GM12878 (cell line): Measurements from ENCODE around the gene GTF3C1.

ENCODE experiments used
- EGR1 ChIP-seq, 2 experiments: IDR thresholded peaks; 1 replicate in 1 of 2; 2 replicates in 1 of 2; pipeline ENCODE4 v1.6.1; 2011 to 2012; ENCODE audit warnings: low read depth in 2 of 2, low read length in 2 of 2, borderline replicate concordance in 1 of 2, mild to moderate bottlenecking in 1 of 2, moderate library complexity in 1 of 2
- EP300 ChIP-seq, 2 experiments: fragments of 150-350 bp in 1 of 2; IDR thresholded peaks; 2 replicates each; pipeline ENCODE4 v1.6.1; 2011 to 2012; ENCODE audit warnings: low read depth in 2 of 2, low read length in 2 of 2, borderline replicate concordance in 1 of 2, improper control_type of control experiment in 1 of 2, inconsistent platforms in 1 of 2; ENCODE audit not compliant: control insufficient read depth in 1 of 2
- GATAD2B ChIP-seq: fragments of 450-650 bp; conservative IDR thresholded peaks from 2 replicates; pipeline ENCODE4 v1.6.1; 2017; ENCODE audit warnings: low read depth, mild to moderate bottlenecking, moderate library complexity
- MEF2A ChIP-seq: IDR thresholded peaks from 2 replicates; pipeline ENCODE4 v1.6.1; 2011; ENCODE audit warnings: low read depth, mild to moderate bottlenecking, low read length, moderate library complexity; ENCODE audit not compliant: insufficient read depth
- NR2C1 ChIP-seq: fragments of 450-650 bp; IDR thresholded peaks from 2 replicates; pipeline ENCODE4 v1.6.1; 2017; ENCODE audit warnings: antibody characterized with exemption, mild to moderate bottlenecking, moderate library complexity
- POLR2A ChIP-seq: IDR thresholded peaks from 2 replicates; pipeline ENCODE4 v1.6.1; 2011; ENCODE audit warnings: low read depth, mild to moderate bottlenecking, low read length
- RAD51 ChIP-seq: fragments of 450-650 bp; IDR thresholded peaks from 2 replicates; pipeline ENCODE4 v1.6.1; 2016; ENCODE audit warnings: moderate library complexity, mild to moderate bottlenecking, inconsistent platforms
- SRF ChIP-seq, 2 experiments: IDR thresholded peaks; 2 replicates each; pipeline ENCODE4 v1.6.1; 2011; ENCODE audit warnings: low read depth in 2 of 2, low read length in 2 of 2, mild to moderate bottlenecking in 1 of 2, moderate library complexity in 1 of 2
- YY1 ChIP-seq: IDR thresholded peaks from 2 replicates; pipeline ENCODE4 v1.6.1; 2011; ENCODE audit warnings: low read depth, mild to moderate bottlenecking, low read length
- TF ChIP-seq, protein P1 (sequence below), 3 experiments: IDR thresholded peaks in 2 of 3; conservative IDR thresholded peaks in 1 of 3; 2 replicates each; pipeline ENCODE4 v1.5.1; 2011; ENCODE audit warnings: low read depth in 3 of 3, low read length in 3 of 3, mild to moderate bottlenecking in 3 of 3, control low read depth in 2 of 3, moderate library complexity in 2 of 3, inconsistent platforms in 1 of 3, mixed read lengths in 1 of 3; ENCODE audit not compliant: control insufficient read depth in 2 of 3, insufficient read depth in 1 of 3; ENCODE audit errors: extremely low read depth in 1 of 3

DNA sequence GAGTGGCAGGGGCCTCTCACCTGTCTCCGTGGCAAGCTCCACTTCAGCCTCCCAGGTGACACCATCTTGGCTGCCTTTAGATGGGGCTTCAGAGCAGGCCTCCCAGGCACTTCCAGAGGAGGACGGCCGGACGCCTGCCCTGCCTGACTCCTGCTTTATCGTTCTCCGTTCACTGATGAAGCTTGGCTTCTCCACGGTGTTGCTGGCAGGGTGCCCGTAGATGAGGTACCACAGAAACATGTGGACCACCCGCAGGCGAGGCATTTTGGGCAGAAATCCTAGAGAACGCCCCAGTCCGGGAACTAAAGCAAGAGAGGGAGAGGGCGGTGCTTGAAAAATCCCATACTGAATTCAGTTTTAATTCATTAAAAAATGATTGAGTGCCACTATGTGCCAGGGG is 54.5 kb downstream of the GTF3C1 start:
- TF ChIP-seq YY1 (no peak), MEF2A (no peak), SRF (IDR thresholded peaks at IDR 0.05; ENCODE audit: low read depth in 2 of 2, low read length in 2 of 2) (no peak), POLR2A (no peak), NR2C1 (no peak), EGR1 (IDR thresholded peaks at IDR 0.05; ENCODE audit: borderline replicate concordance in 1 of 2, low read depth in 2 of 2, low read length in 2 of 2) (no peak), GATAD2B (no peak), RAD51 (no peak), EP300 (IDR thresholded peaks at IDR 0.05; ENCODE audit: borderline replicate concordance in 1 of 2, control insufficient read depth in 1 of 2, low read depth in 2 of 2, low read length in 2 of 2) (no peak)
- TF ChIP-seq, protein P1, sequence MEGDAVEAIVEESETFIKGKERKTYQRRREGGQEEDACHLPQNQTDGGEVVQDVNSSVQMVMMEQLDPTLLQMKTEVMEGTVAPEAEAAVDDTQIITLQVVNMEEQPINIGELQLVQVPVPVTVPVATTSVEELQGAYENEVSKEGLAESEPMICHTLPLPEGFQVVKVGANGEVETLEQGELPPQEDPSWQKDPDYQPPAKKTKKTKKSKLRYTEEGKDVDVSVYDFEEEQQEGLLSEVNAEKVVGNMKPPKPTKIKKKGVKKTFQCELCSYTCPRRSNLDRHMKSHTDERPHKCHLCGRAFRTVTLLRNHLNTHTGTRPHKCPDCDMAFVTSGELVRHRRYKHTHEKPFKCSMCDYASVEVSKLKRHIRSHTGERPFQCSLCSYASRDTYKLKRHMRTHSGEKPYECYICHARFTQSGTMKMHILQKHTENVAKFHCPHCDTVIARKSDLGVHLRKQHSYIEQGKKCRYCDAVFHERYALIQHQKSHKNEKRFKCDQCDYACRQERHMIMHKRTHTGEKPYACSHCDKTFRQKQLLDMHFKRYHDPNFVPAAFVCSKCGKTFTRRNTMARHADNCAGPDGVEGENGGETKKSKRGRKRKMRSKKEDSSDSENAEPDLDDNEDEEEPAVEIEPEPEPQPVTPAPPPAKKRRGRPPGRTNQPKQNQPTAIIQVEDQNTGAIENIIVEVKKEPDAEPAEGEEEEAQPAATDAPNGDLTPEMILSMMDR (IDR thresholded peaks at IDR 0.05 in 2 of 3, conservative IDR thresholded peaks at IDR 0.05 in 1 of 3; ENCODE audit: control insufficient read depth in 2 of 3, extremely low read depth in 1 of 3, insufficient read depth in 1 of 3, low read depth in 3 of 3, low read length in 3 of 3) = no peak
